GM18505 (cell line): ENCODE results near the gene CYP26C1.

Experiments
- ATAC-seq: cut with Tn5 transposase; IDR thresholded peaks from one replicate; pipeline ENCODE4 v1.9.1; 2021; ENCODE audit not compliant: unreplicated experiment
- POLR2A ChIP-seq: IDR thresholded peaks from 4 replicates; pipeline ENCODE4 v1.6.1; 2011; ENCODE audit warnings: borderline replicate concordance; ENCODE audit not compliant: insufficient read depth, insufficient read length; ENCODE audit errors: extremely low read depth

CYP26C1 gene

GRCh38 chr10:93058139-93058538, 2.5 kb upstream of the CYP26C1 start:
- ATAC-seq = no peak
- no peak for TF ChIP-seq POLR2A

GRCh38 chr10:93060887-93061593, 442 bp downstream of the CYP26C1 start:
- no peak for ATAC-seq
- no peak for TF ChIP-seq POLR2A

GRCh38 chr10:93061594-93062513, 1.3 kb downstream of the CYP26C1 start:
- ATAC-seq = no peak

GRCh38 chr10:93062514-93063143, 2.0 kb downstream of the CYP26C1 start:
- TF ChIP-seq POLR2A = no peak
- no peak for ATAC-seq

More at GRCh38 chr10:93061594-93062513, 1.3 kb downstream of the CYP26C1 start:
- no peak for TF ChIP-seq POLR2A

- TF ChIP-seq POLR2A = no peak
- no peak for ATAC-seq
These were observed 2.8 kb downstream of the CYP26C1 start for GRCh38 chr10:93063144-93063976.

GRCh38 chr10:93063977-93064660, 3.5 kb downstream of the CYP26C1 start:
- no peak for ATAC-seq
- TF ChIP-seq POLR2A = no peak

- no peak for TF ChIP-seq POLR2A
- no peak for ATAC-seq
These were observed 4.5 kb downstream of the CYP26C1 start for GRCh38 chr10:93064874-93065660.

GRCh38 chr10:93065675-93066543, 5.3 kb downstream of the CYP26C1 start:
- no peak for ATAC-seq
- no peak for TF ChIP-seq POLR2A

- ATAC-seq = no peak
- no peak for TF ChIP-seq POLR2A
These were observed 5.9 kb downstream of the CYP26C1 start for GRCh38 chr10:93066544-93066913.

- no peak for TF ChIP-seq POLR2A
- ATAC-seq = no peak
These were observed 7.1 kb downstream of the CYP26C1 start for GRCh38 chr10:93067443-93068365.
